ENCODE data around the gene RAPGEF4.
A peak's percentile ranks its signal among the peaks of the same experiment; 100 is the strongest.

GRCh38 chr2:173028141-173028540 lies 292.5 kb downstream of the RAPGEF4 start:
- no peak for TF ChIP-seq IRF9 (tag; IDR thresholded peaks at IDR 0.05)
- TF ChIP-seq ATF3 (IDR thresholded peaks at IDR 0.05), result no peak
- no peak for TF ChIP-seq ATF3 (CRISPR knock-in tag; conservative IDR thresholded peaks at IDR 0.05)
- no peak for TF ChIP-seq ETV6 (IDR thresholded peaks at IDR 0.05; ENCODE audit: borderline replicate concordance in 1 of 2, low read depth in 2 of 2, low read length in 1 of 2)
- no peak for TF ChIP-seq ETV6 (CRISPR knock-in tag; IDR thresholded peaks at IDR 0.05; ENCODE audit: borderline replicate concordance)
- TF ChIP-seq EZH2 (IDR thresholded peaks at IDR 0.05; ENCODE audit: borderline replicate concordance, low read depth, low read length), result no peak
- TF ChIP-seq POLR2A (conservative IDR thresholded peaks at IDR 0.05), result no peak
- TF ChIP-seq USF1 (CRISPR knock-in tag; IDR thresholded peaks at IDR 0.05), result no peak
- 0 out of 6 replicates have a peak, but pooled peaks of 1 of the 3 experiments have one; percentile 2 for TF ChIP-seq CTCF (IDR thresholded peaks at IDR 0.05 in 2 of 3, conservative IDR thresholded peaks at IDR 0.05 in 1 of 3; ENCODE audit: insufficient read depth in 2 of 3, low read depth in 1 of 3, low read length in 3 of 3)
- TF ChIP-seq EP300 (IDR thresholded peaks at IDR 0.05; ENCODE audit: low read length), result no peak
- TF ChIP-seq SNRNP70 (optimal IDR thresholded peaks at IDR 0.05; ENCODE audit: low read depth, low read length), result no peak
- no peak for TF ChIP-seq ELF1 (tag; IDR thresholded peaks at IDR 0.05)
- no peak for TF ChIP-seq JUND (IDR thresholded peaks at IDR 0.05; ENCODE audit: borderline replicate concordance, low read depth, low read length)
- TF ChIP-seq JUND (tag; IDR thresholded peaks at IDR 0.05; ENCODE audit: borderline replicate concordance, low read depth, low read length), result no peak

Measured in K562 (cell line).